NCI-H82 treated with DMSO at 0.1 percent for 48 hours (cell line): ENCODE data around the gene STX19.
"Not testable (repeated sequence)": the region's sequence is repeated elsewhere in the genome, so short reads cannot be mapped to it uniquely, and the experiment has no call there.

Experiments used
- DNase-seq: peaks from one replicate; lab custom pipeline; 2025; ENCODE audit not compliant: unreplicated experiment; lab: John Stamatoyannopoulos, UW

The STX19 gene

GRCh38 chr3:93979850-93980676 lies 48.3 kb downstream of the STX19 start, which contains the start of gene ARL13B:
Gene ARL13B, plus strand, starts transcription at chr3:93980155. Its CDS starts 269 bp downstream, at chr3:93980424.
- peak; percentile 99 for DNase-seq

- DNase-seq: peak; percentile 50
Observed at GRCh38 chr3:93973131-93974126, 55.0 kb downstream of the STX19 start, which contains the start of gene PROS1. Gene PROS1, minus strand, starts transcription at chr3:93973896. Its CDS starts 147 bp downstream, at chr3:93973749.

GRCh38 chr3:93969997-93970396 lies 58.4 kb downstream of the STX19 start:
- DNase-seq: no peak

GRCh38 chr3:93969443-93969842 lies 59.0 kb downstream of the STX19 start:
- DNase-seq: no peak

- DNase-seq: not testable (repeated sequence)
Observed at GRCh38 chr3:93965106-93965505, 63.3 kb downstream of the STX19 start.
